HCT116 (cell line): Measurements from ENCODE around the gene XG.

Experiments used
- CTCF ChIP-seq, 3 experiments: fragments of 200-600 bp in 1 of 3; sonication (generic) in 1 of 3; IDR thresholded peaks in 2 of 3; conservative IDR thresholded peaks in 1 of 3; 2 replicates each; pipeline ENCODE4 v1.5.1; 2012 to 2017; ENCODE audit warnings: low read depth in 2 of 3, low read length in 2 of 3, antibody characterized with exemption in 1 of 3, borderline replicate concordance in 1 of 3, control low read depth in 1 of 3, mild to moderate bottlenecking in 1 of 3, mixed read lengths in 1 of 3, mixed run types in 1 of 3, moderate library complexity in 1 of 3; ENCODE audit not compliant: insufficient read depth in 1 of 3
- POLR2A ChIP-seq: IDR thresholded peaks from 2 replicates; pipeline ENCODE4 v1.7.0; 2011; ENCODE audit warnings: borderline replicate concordance; ENCODE audit not compliant: insufficient read depth, insufficient read length; ENCODE audit errors: extremely low read depth
- POLR2AphosphoS5 ChIP-seq: IDR thresholded peaks from 2 replicates; pipeline ENCODE4 v1.6.1; 2011; ENCODE audit warnings: mild to moderate bottlenecking, low read depth, low read length, moderate library complexity
- RAD21 ChIP-seq: IDR thresholded peaks from 2 replicates; pipeline ENCODE4 v1.6.1; 2012; ENCODE audit warnings: low read depth, mild to moderate bottlenecking

GRCh38 chrX:2709556-2709955, 42.3 kb upstream of the XG start:
- TF ChIP-seq POLR2AphosphoS5 (no peak), CTCF (IDR thresholded peaks at IDR 0.05 in 2 of 3, conservative IDR thresholded peaks at IDR 0.05 in 1 of 3; ENCODE audit: borderline replicate concordance in 1 of 3, insufficient read depth in 1 of 3, low read depth in 2 of 3, low read length in 2 of 3) (no peak), POLR2A (no peak), RAD21 (no peak)
